ENCODE measurements around the gene CATSPERZ. TPM values are rescaled to one million over a fixed set of nuclear protein-coding genes. Genes with fewer than 3 reads are reported as not detected.
A peak's percentile ranks its signal among the peaks of the same experiment; 100 is the strongest.

The CATSPERZ gene
- total and polyA plus RNA-seq, 9 of the 15 experiments (the other 6 are each of a cell fraction or from before 2014, with no cell fraction given): 0.86 to 8.5 (median 3.5) TPM

DNA sequence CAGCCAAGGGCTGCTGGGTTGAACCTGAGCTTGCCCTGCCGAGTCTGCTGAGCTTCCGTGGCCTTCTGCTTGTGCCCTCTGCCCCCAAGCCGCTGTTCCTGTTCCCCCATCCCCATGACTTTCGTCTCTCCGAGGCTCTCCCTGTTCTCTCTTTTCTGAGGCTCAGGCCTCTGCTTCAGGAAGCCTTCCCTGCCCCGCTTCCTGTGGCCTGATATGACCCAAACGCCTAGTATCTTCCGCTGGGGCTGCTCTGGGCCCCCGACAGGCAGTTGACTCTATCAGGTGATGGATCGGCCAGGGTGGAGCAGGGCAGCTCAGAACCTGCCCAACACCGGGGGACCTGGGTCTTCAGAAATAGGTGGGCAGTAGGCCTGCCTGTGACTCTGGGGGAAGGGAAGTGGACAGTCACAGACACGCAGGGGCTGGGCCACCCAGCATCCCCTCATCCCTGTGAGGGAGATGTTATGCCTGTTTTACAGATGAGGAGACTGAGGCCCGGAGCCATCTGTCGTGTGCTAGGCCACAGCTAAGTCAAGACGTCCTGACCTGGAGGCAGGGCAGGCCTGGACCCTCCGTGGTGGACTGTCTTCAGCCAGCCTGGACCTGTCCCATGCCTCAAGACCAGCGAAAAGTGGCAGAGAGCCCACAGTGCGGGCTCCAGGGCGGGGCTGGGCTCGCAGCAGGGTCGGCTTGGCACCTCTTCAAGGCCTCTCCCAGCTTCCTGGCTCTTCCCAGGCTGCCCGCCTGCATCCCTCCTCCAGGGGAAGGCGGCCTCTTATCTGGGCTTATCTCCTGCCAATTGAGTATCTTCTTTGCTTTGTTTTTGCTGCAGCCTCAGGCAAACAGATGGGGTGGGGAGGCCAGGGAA, 31.9 kb upstream of the CATSPERZ start (continued):
- TF ChIP-seq, protein P1, sequence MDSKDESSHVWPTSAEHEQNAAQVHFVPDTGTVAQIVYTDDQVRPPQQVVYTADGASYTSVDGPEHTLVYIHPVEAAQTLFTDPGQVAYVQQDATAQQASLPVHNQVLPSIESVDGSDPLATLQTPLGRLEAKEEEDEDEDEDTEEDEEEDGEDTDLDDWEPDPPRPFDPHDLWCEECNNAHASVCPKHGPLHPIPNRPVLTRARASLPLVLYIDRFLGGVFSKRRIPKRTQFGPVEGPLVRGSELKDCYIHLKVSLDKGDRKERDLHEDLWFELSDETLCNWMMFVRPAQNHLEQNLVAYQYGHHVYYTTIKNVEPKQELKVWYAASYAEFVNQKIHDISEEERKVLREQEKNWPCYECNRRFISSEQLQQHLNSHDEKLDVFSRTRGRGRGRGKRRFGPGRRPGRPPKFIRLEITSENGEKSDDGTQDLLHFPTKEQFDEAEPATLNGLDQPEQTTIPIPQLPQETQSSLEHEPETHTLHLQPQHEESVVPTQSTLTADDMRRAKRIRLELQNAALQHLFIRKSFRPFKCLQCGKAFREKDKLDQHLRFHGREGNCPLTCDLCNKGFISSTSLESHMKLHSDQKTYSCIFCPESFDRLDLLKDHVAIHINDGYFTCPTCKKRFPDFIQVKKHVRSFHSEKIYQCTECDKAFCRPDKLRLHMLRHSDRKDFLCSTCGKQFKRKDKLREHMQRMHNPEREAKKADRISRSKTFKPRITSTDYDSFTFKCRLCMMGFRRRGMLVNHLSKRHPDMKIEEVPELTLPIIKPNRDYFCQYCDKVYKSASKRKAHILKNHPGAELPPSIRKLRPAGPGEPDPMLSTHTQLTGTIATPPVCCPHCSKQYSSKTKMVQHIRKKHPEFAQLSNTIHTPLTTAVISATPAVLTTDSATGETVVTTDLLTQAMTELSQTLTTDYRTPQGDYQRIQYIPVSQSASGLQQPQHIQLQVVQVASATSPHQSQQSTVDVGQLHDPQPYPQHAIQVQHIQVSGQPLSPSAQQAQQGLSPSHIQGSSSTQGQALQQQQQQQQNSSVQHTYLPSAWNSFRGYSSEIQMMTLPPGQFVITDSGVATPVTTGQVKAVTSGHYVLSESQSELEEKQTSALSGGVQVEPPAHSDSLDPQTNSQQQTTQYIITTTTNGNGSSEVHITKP (IDR thresholded peaks at IDR 0.05; ENCODE audit: partially characterized antibody): no peak
- TF ChIP-seq CC2D1A (IDR thresholded peaks at IDR 0.05) (no peak), PURB (CRISPR knock-in tag; IDR thresholded peaks at IDR 0.05; ENCODE audit: low read depth) (no peak), FOXK1 (CRISPR knock-in tag; IDR thresholded peaks at IDR 0.05; ENCODE audit: borderline replicate concordance) (no peak), RBM22 (IDR thresholded peaks at IDR 0.05; ENCODE audit: low read depth, low read length, poor library complexity, severe bottlenecking) (peak; percentile 58), HDAC3 (IDR thresholded peaks at IDR 0.05; ENCODE audit: borderline replicate concordance, partially characterized antibody) (no peak), KLF16 (IDR thresholded peaks at IDR 0.05) (no peak)
- TF ChIP-seq, protein P2, sequence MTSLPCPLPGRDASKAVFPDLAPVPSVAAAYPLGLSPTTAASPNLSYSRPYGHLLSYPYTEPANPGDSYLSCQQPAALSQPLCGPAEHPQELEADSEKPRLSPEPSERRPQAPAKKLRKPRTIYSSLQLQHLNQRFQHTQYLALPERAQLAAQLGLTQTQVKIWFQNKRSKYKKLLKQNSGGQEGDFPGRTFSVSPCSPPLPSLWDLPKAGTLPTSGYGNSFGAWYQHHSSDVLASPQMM (CRISPR knock-in tag; IDR thresholded peaks at IDR 0.05): no peak
